Fibroblast of upper back skin (primary cell): ENCODE data around the gene POLD1.
"Not testable (repeated sequence)": the region's sequence is repeated elsewhere in the genome, so short reads cannot be mapped to it uniquely, and the experiment has no call there.

Source experiments
- DNase-seq: peaks from one replicate; pipeline ENCODE4 v3.0.0-alpha.2; 2013

The POLD1 gene

GRCh38 chr19:50368649-50369570 lies 15.2 kb upstream of the POLD1 start:
- peak; percentile 91 for DNase-seq

- DNase-seq, result no peak
Measured at GRCh38 chr19:50371914-50372475, 12.2 kb upstream of the POLD1 start.

- DNase-seq, result peak; percentile 98
Measured at GRCh38 chr19:50376166-50377050, 7.7 kb upstream of the POLD1 start, which contains the start of gene NR1H2. Gene NR1H2, plus strand, starts transcription at chr19:50376457. Its CDS starts 1,149 bp downstream, at chr19:50377606.

- no peak for DNase-seq
Measured at GRCh38 chr19:50377051-50377461, 7.1 kb upstream of the POLD1 start.

GRCh38 chr19:50377517-50377916 lies 6.6 kb upstream of the POLD1 start:
- DNase-seq, result no peak

- DNase-seq, result no peak
Measured at GRCh38 chr19:50378169-50378862, 5.8 kb upstream of the POLD1 start.

- no peak for DNase-seq
Measured at GRCh38 chr19:50378863-50379236, 5.3 kb upstream of the POLD1 start.

GRCh38 chr19:50379602-50380001 lies 4.5 kb upstream of the POLD1 start:
- no peak for DNase-seq

- no peak for DNase-seq
Measured at GRCh38 chr19:50380137-50380536, 4.0 kb upstream of the POLD1 start.

GRCh38 chr19:50380751-50381151 lies 3.4 kb upstream of the POLD1 start:
- DNase-seq, result no peak

DNA sequence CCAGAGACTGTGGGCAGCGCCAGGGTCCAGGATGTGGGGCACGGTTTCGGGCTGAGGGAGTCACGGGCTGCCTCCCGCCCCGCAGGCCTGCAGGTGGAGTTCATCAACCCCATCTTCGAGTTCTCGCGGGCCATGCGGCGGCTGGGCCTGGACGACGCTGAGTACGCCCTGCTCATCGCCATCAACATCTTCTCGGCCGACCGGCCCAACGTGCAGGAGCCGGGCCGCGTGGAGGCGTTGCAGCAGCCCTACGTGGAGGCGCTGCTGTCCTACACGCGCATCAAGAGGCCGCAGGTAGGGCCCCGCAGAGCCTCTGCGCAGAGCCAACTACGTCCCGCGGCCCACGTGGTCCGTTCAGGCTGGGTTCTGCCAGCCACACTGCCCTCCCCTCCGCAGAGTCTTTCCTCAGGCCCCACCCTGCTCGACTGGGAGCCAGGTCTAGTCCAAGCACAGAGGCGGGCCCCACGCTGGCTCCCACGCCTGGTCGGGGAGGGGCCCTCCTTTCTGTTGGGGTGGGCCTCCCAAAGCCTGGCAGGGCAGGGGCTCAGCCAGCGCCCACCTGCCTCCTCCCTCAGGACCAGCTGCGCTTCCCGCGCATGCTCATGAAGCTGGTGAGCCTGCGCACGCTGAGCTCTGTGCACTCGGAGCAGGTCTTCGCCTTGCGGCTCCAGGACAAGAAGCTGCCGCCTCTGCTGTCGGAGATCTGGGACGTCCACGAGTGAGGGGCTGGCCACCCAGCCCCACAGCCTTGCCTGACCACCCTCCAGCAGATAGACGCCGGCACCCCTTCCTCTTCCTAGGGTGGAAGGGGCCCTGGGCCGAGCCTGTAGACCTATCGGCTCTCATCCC lies 2.0 kb upstream of the POLD1 start:
- no peak for DNase-seq

DNA sequence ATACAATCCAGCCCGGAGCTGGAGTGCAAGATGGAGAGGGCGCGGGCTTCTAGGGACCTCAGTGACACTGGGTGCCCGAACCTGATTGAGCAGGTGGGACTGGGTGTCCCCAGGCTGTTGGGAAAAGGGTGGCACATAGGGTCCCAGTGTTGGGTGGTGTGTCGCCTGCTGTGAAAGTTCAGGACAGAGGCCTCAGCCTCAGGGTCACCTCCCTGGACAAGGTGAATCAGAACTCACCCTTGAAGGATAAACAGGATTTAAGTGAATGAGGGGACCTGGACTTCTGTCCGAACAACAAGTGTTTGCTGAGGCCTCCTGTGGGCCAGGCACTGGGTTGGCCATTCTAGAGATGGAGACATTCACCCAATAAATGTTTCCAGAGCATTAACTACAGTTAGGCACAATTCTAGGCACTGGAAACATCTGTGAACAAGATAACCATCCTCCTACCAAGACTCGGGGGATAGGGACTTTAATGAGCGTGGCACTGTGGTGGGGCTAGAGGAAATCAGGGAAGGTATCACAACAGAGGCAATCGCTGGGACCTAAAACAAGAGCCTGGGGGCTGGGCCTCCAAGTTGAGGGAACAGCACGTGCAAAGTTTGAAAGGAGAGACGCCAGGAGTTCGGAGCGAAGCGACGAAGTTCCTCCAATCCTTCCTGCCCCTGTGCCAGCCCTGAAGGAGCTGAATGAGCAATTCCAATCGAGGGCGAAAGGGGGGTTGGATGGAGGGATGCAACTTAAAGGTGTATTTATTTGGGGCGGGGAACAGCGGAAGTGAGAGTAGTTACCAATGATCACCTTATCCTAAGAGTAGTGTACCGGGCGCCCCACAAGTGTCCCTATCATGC lies 921 bp upstream of the POLD1 start:
- DNase-seq, result no peak

DNA sequence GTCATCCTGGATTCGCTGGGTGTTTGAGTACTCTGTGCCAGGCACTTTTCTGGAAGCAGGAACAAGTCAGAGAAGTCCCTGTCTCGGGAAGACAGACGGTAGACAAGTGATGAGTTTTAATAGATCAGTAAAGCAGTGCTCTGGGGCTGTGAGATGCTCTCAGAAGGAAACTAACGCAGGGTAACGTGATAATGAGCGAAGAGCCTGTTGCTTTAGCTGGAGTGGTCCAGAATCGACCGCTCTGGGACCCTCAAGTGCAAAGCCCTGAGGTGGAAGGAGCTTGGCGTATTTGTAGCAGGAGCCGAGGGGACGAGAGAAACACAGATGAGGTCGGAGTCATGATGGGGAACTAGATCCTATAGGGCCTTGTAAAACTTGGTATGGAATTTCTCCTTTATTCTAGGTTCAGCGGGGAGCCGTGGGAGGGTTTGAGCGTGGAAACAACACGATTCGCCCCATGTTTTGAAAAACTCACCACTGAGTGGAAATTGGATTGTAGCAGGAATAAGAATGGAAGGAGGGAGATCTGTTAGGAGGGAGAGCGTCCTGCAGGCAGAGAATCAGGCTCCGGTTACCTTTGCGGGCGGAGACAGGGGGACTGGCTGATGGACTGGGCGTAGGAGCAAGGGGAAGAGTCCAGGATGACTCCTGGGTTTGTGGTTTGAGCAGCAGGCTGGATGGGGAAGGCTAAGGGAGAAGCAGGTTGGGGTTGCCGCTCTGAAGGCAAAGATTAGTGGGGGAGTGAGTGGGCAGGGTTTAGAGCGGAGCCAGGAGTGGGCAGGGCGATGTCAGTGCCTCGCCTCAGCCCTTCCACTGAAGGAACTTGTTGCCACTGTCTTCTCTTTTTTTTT lies 763 bp downstream of the POLD1 start:
- DNase-seq, result no peak

DNA sequence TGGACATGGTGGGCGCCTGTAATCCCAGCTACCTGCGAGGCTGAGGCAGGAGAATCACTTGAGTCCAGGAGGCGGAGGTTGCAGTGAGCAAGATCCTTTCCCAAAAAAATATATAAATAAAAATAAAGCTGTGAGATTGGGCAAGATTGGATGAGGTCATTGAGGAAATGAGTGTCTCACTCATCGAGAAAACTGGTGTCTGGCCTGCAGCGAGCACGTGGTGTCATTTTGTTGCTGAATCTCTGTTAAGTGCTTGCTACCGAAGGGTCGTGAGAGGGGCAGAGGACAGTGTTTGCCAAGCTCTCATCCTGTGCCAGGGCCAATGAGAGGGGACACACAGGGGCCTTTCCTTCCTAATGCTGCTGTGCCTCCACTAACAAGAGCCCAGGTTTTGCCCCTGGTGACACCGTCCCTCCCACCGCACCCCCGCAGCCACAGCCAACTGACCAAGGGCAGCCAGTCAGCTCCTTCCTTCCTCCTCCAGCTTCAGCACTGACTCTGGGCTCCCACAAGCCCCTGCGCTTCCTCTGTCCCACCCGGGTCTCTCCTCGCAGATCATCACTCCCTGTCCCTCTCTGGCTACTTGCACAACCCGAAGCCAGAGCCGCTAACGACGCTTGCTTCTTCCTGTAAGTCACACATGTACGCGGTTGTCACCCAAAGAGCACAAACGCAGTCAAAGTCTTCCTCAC lies 3.2 kb downstream of the POLD1 start:
- no peak for DNase-seq

DNA sequence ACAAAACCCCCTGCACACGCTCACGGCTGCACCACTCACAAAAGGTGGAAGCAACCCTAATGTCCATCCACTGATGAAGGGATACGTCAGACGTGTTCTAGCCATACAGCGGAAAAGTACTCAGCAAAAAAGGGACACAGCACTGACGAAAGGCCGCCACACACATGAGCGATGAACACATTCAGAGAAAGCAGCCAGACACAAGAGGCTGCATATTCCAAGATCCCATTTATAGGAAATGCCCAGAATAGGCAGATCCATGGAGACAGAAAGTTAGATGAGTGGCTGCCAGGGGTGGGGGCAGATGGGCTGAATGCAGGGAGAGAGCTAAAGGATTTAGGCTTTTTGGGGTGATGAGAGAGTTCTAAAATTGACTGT lies 3.7 kb downstream of the POLD1 start:
- no peak for DNase-seq

GRCh38 chr19:50390295-50390694 lies 6.1 kb downstream of the POLD1 start:
- DNase-seq, result not testable (repeated sequence)

- not testable (repeated sequence) for DNase-seq
Measured at GRCh38 chr19:50390952-50391351, 6.8 kb downstream of the POLD1 start.

DNA sequence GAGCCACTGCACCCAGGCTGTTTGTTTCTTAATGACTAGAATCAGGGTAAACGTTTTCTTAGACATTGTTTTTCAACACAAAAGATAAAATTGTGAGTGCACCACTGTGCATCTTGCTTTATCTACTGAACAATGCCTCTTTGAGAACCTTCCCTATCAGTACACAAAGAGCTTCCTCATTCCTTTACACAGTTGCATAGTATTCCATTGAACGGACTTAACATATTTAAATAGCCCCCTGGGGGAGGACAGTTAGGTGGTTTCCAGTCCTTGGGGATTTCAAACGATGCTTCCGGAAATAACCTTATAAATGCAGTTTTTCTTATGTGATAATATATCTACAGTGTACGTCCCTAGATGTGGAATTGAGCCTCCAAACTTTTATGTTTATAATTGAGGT lies 8.6 kb downstream of the POLD1 start:
- DNase-seq, result no peak

GRCh38 chr19:50393589-50393988 lies 9.4 kb downstream of the POLD1 start:
- no peak for DNase-seq
